Dedifferentiated amniotic fluid mesenchymal stem cell (primary cell): ENCODE measurements around the gene TBC1D9B.
"Not testable (repeated sequence)": the region's sequence is repeated elsewhere in the genome, so short reads cannot be mapped to it uniquely, and the experiment has no call there.

Experiments
- DNase-seq: peaks from one replicate; pipeline ENCODE4 v3.0.0-alpha.2; 2016; ENCODE audit errors: extremely low spot score

TBC1D9B gene

GRCh38 chr5:179885491-179886090 is 22.1 kb downstream of the TBC1D9B start:
- DNase-seq = no peak

GRCh38 chr5:179883163-179883562 is 24.5 kb downstream of the TBC1D9B start:
- no peak for DNase-seq

GRCh38 chr5:179882338-179882737 is 25.4 kb downstream of the TBC1D9B start:
- DNase-seq = no peak

GRCh38 chr5:179880848-179881590 is 26.7 kb downstream of the TBC1D9B start:
- no peak for DNase-seq

GRCh38 chr5:179880066-179880650 is 27.5 kb downstream of the TBC1D9B start:
- DNase-seq = no peak

- no peak for DNase-seq
Observed at GRCh38 chr5:179879690-179880010, 28.0 kb downstream of the TBC1D9B start.

GRCh38 chr5:179879003-179879689 is 28.6 kb downstream of the TBC1D9B start:
- DNase-seq = no peak

- no peak for DNase-seq
Observed at GRCh38 chr5:179878222-179879002, 29.3 kb downstream of the TBC1D9B start.

GRCh38 chr5:179876610-179876952 is 31.1 kb downstream of the TBC1D9B start:
- no peak for DNase-seq

GRCh38 chr5:179875741-179876609 is 31.7 kb downstream of the TBC1D9B start:
- DNase-seq = no peak

- DNase-seq = no peak
Observed at GRCh38 chr5:179874536-179875292, 33.0 kb downstream of the TBC1D9B start.

- no peak for DNase-seq
Observed at GRCh38 chr5:179874136-179874535, 33.6 kb downstream of the TBC1D9B start.

- DNase-seq = no peak
Observed at GRCh38 chr5:179873588-179874110, 34.0 kb downstream of the TBC1D9B start.

- no peak for DNase-seq
Observed at GRCh38 chr5:179872828-179873575, 34.7 kb downstream of the TBC1D9B start.

GRCh38 chr5:179872055-179872827 is 35.5 kb downstream of the TBC1D9B start:
- DNase-seq = no peak

- not testable (repeated sequence) for DNase-seq
Observed at GRCh38 chr5:179871533-179871932, 36.2 kb downstream of the TBC1D9B start.

- no peak for DNase-seq
Observed at GRCh38 chr5:179870952-179871351, 36.7 kb downstream of the TBC1D9B start.

- no peak for DNase-seq
Observed at GRCh38 chr5:179870403-179870903, 37.2 kb downstream of the TBC1D9B start.
